A673 (cell line): ENCODE measurements around the gene CCNY. TPM values are rescaled to one million over a fixed set of nuclear protein-coding genes. Genes with fewer than 3 reads are reported as not detected.

Experiments used
- BruUV-seq: library from RNA; stranded (reverse); fragments of 400-500 nt; replicated peaks from 2 replicates; lab custom pipeline; 2021; lab: Mats Ljungman, UMichigan
- CTCF ChIA-PET: fragments of 300-600 bp; sonication (Branson Sonifier 250); formaldehyde crosslinking; loops from one replicate; lab custom pipeline; 2022; ENCODE audit warnings: antibody characterized with exemption; lab: Charles Lee
- POLR2A ChIA-PET: fragments of 300-600 bp; sonication (Branson Sonifier 250); formaldehyde crosslinking; loops from one replicate; lab custom pipeline; 2022; ENCODE audit warnings: antibody characterized with exemption; ENCODE audit not compliant: low non-redundant PET; lab: Charles Lee
- DNase-seq: peaks from one replicate; pipeline ENCODE4 v3.0.0-alpha.2; 2015; ENCODE audit warnings: low spot score
- H3K27ac ChIP-seq: fragments of 200-600 bp; sonication (generic); 2 replicates; pipeline ENCODE4 v1.5.1; 2016; ENCODE audit warnings: mixed run types, low read depth, mild to moderate bottlenecking, mixed read lengths, antibody characterized with exemption, low read length; ENCODE audit not compliant: poor library complexity, severe bottlenecking
- H3K27me3 ChIP-seq: fragments of 200-600 bp; sonication (generic); replicated peaks from 2 replicates; pipeline ENCODE4 v1.6.1; 2017; ENCODE audit warnings: mixed run types, low read depth, mild to moderate bottlenecking, mixed read lengths, antibody characterized with exemption, low read length; ENCODE audit not compliant: insufficient read depth, poor library complexity
- H3K36me3 ChIP-seq: fragments of 200-600 bp; sonication (generic); 2 replicates; pipeline ENCODE4 v1.6.1; 2016; ENCODE audit warnings: mixed run types, mild to moderate bottlenecking, mixed read lengths, antibody characterized with exemption, low read length; ENCODE audit not compliant: insufficient read depth, poor library complexity, severe bottlenecking
- H3K4me1 ChIP-seq: fragments of 200-600 bp; sonication (generic); 2 replicates; pipeline ENCODE4 v1.6.1; 2017; ENCODE audit warnings: mixed run types, mild to moderate bottlenecking, mixed read lengths, antibody characterized with exemption, low read length; ENCODE audit not compliant: insufficient read depth, poor library complexity, severe bottlenecking
- H3K4me3 ChIP-seq: fragments of 200-600 bp; sonication (generic); 2 replicates; pipeline ENCODE4 v1.5.1; 2016; ENCODE audit warnings: low read depth, mixed run types, mild to moderate bottlenecking, mixed read lengths, low read length; ENCODE audit not compliant: poor library complexity, severe bottlenecking
- H3K9me3 ChIP-seq: fragments of 200-600 bp; sonication (generic); 2 replicates; pipeline ENCODE4 v1.6.1; 2016; ENCODE audit warnings: mixed run types, low read depth, mild to moderate bottlenecking, mixed read lengths, antibody characterized with exemption, low read length; ENCODE audit not compliant: poor library complexity, severe bottlenecking
- CTCF ChIP-seq: fragments of 300-800, 200-600 bp; sonication (generic); conservative IDR thresholded peaks from 2 replicates; pipeline ENCODE4 v1.5.1; 2017; ENCODE audit warnings: low read depth, mild to moderate bottlenecking, antibody characterized with exemption, low read length, moderate library complexity, mixed read lengths
- EZH2 ChIP-seq: fragments of 200-600 bp; sonication (generic); IDR thresholded peaks from 2 replicates; pipeline ENCODE4 v1.6.1; 2017; ENCODE audit warnings: borderline replicate concordance, low read depth, mild to moderate bottlenecking, mixed read lengths, antibody characterized with exemption, low read length; ENCODE audit not compliant: poor library complexity, severe bottlenecking
- intact Hi-C: fragments of 100-400 bp; cut with micrococcal nuclease; formaldehyde crosslinking; loops from one replicate; pipeline ENCODE4 v1.10.0; 2022; ENCODE audit not compliant: unreplicated experiment
- total RNA-seq: library from RNA; stranded (reverse); gene quantifications from 2 replicates; pipeline ENCODE4 v1.2.3, GENCODE V29; 2021

CCNY gene
- total RNA-seq, 1 experiment from 2014 or later = 84.8 TPM

- BruUV-seq = no TSS peak
- no peak for DNase-seq
- Histone ChIP-seq H3K9me3 (no peaks in the 10 kb centered on the region), H3K27me3 (no peaks in the 10 kb centered on the region), H3K4me1 (peaks cover 39% of the 10 kb centered on the region), H3K36me3 (no peaks in the 10 kb centered on the region), H3K4me3 (no peak overlapping the region), H3K27ac (no peak overlapping the region)
- ChIA-PET POLR2A (no interaction called here), CTCF (no interaction called here)
- TF ChIP-seq EZH2 (no peak), CTCF (no peak)
- intact Hi-C loops = no loop called here
These were observed 11.7 kb downstream of the CCNY start for GRCh38 chr10:35347899-35348608.

GRCh38 chr10:35348609-35349388 is 12.5 kb downstream of the CCNY start:
- TF ChIP-seq EZH2 (no peak), CTCF (no peak)
- CTCF ChIA-PET = no interaction called here
- H3K36me3 ChIP-seq = no peaks in the 10 kb centered on the region
- DNase-seq = no peak
- H3K4me1 ChIP-seq = peaks cover 42% of the 10 kb centered on the region
- no peaks in the 10 kb centered on the region for H3K27me3 ChIP-seq
- intact Hi-C loops = no loop called here
- H3K4me3 ChIP-seq = no peak overlapping the region
- no peak overlapping the region for H3K27ac ChIP-seq
- BruUV-seq = no TSS peak
- no peaks in the 10 kb centered on the region for H3K9me3 ChIP-seq
- POLR2A ChIA-PET = no interaction called here

GRCh38 chr10:35349389-35349915 is 13.1 kb downstream of the CCNY start:
- no peak overlapping the region for H3K4me3 ChIP-seq
- no peaks in the 10 kb centered on the region for H3K27me3 ChIP-seq
- ChIA-PET CTCF (no interaction called here), POLR2A (no interaction called here)
- intact Hi-C loops = no loop called here
- DNase-seq = no peak
- BruUV-seq = no TSS peak
- H3K9me3 ChIP-seq = no peaks in the 10 kb centered on the region
- no peak overlapping the region for H3K27ac ChIP-seq
- peaks cover 44% of the 10 kb centered on the region for H3K4me1 ChIP-seq
- TF ChIP-seq CTCF = no peak
- TF ChIP-seq EZH2 = no peak
- H3K36me3 ChIP-seq = no peaks in the 10 kb centered on the region
